ENCODE measurements around the gene ENTPD6.

ENTPD6 gene

GRCh38 chr20:25191051-25191450 is 4.5 kb upstream of the ENTPD6 start:
- no peaks in the 10 kb centered on the region for H3K4me1 ChIP-seq (ENCODE audit: control insufficient read depth, insufficient read depth, low read length)
- TF ChIP-seq ZIC2 (tag by site-specific recombination; IDR thresholded peaks at IDR 0.05) (no peak), GFI1B (tag by site-specific recombination; IDR thresholded peaks at IDR 0.05) (no peak), ZFP37 (tag by site-specific recombination; IDR thresholded peaks at IDR 0.05) (no peak), EGR2 (tag by site-specific recombination; IDR thresholded peaks at IDR 0.05; ENCODE audit: low read depth) (no peak), HOXC10 (CRISPR knock-in tag; IDR thresholded peaks at IDR 0.05) (no peak), ZNF677 (tag by site-specific recombination; IDR thresholded peaks at IDR 0.05) (no peak), ZNF843 (tag by site-specific recombination; IDR thresholded peaks at IDR 0.05) (no peak), ZNF366 (tag by site-specific recombination; conservative IDR thresholded peaks at IDR 0.05) (no peak), ZNF501 (tag by site-specific recombination; IDR thresholded peaks at IDR 0.05) (no peak), YY1 (tag by site-specific recombination; IDR thresholded peaks at IDR 0.05) (no peak), ZNF776 (tag by site-specific recombination; IDR thresholded peaks at IDR 0.05; ENCODE audit: borderline replicate concordance) (no peak), ZNF510 (tag by site-specific recombination; IDR thresholded peaks at IDR 0.05; ENCODE audit: insufficient replicate concordance) (no peak), ZNF792 (tag by site-specific recombination; IDR thresholded peaks at IDR 0.05) (no peak), ZNF169 (tag by site-specific recombination; IDR thresholded peaks at IDR 0.05) (no peak), REST (tag by site-specific recombination; IDR thresholded peaks at IDR 0.05) (no peak), KLF9 (tag by site-specific recombination; IDR thresholded peaks at IDR 0.05; ENCODE audit: low read depth) (no peak), ZNF121 (tag by site-specific recombination; IDR thresholded peaks at IDR 0.05) (no peak), CTCF (tag by site-specific recombination; IDR thresholded peaks at IDR 0.05) (no peak), SETDB1 (IDR thresholded peaks at IDR 0.05; ENCODE audit: insufficient read length, low read length) (no peak)
- TF ChIP-seq, protein P1, sequence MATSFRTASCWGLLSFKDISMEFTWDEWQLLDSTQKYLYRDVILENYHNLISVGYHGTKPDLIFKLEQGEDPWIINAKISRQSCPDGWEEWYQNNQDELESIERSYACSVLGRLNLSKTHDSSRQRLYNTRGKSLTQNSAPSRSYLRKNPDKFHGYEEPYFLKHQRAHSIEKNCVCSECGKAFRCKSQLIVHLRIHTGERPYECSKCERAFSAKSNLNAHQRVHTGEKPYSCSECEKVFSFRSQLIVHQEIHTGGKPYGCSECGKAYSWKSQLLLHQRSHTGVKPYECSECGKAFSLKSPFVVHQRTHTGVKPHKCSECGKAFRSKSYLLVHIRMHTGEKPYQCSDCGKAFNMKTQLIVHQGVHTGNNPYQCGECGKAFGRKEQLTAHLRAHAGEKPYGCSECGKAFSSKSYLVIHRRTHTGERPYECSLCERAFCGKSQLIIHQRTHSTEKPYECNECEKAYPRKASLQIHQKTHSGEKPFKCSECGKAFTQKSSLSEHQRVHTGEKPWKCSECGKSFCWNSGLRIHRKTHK (tag by site-specific recombination; IDR thresholded peaks at IDR 0.05): no peak
- ChIA-PET CTCF (interaction anchor here (0.6 to 2.2 kb wide), 4 partner anchors 9 to 1391 kb away, joined by 3 to 8 read pairs (median 4); no protein-coding TSS in a partner anchor), POLR2A (no interaction called here)
- H3K9me3 ChIP-seq (ENCODE audit: control insufficient read depth, insufficient read depth, low read depth, low read length): no peaks in the 10 kb centered on the region
- H3K27ac ChIP-seq (ENCODE audit: extremely low read depth, low read depth, low read length): no peak overlapping the region
- H3K4me3 ChIP-seq (ENCODE audit: low read depth, low read length): no peak overlapping the region
- no peaks in the 10 kb centered on the region for H3K36me3 ChIP-seq (ENCODE audit: control insufficient read depth in 2 of 2, insufficient read depth in 1 of 2, low read length in 2 of 2)

DNA sequence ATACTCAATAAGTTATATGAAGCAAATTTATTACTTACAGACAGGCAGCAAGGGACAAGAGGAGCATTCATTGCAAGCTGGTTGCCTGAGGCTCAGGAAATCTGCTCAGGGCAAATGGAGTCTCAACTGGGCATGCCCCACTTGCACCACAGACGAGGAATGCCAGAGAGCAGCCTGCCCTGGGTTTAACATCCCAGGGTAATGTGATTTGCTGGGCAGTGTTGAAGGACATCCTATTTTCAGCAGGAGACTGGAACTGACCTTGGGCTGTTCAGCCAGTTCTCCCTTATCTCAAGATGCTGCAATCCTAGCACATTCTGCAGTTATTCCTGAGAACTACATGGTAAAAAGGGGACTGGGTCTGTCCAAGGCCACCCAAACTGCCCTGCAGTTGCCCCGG is 3.8 kb upstream of the ENTPD6 start:
- Histone ChIP-seq H3K4me3 (ENCODE audit: low read depth, low read length) (no peak overlapping the region), H3K36me3 (ENCODE audit: control insufficient read depth in 2 of 2, insufficient read depth in 1 of 2, low read length in 2 of 2) (no peaks in the 10 kb centered on the region), H3K9me3 (ENCODE audit: control insufficient read depth, insufficient read depth, low read depth, low read length) (no peaks in the 10 kb centered on the region), H3K27ac (ENCODE audit: extremely low read depth, low read depth, low read length) (no peak overlapping the region), H3K4me1 (ENCODE audit: control insufficient read depth, insufficient read depth, low read length) (no peaks in the 10 kb centered on the region)
- ChIA-PET CTCF (interaction anchor here (0.6 to 2.2 kb wide), 4 partner anchors 8 to 1392 kb away, joined by 3 to 8 read pairs (median 4); no protein-coding TSS in a partner anchor), POLR2A (no interaction called here)
- TF ChIP-seq ZNF548 (tag by site-specific recombination; IDR thresholded peaks at IDR 0.05): no peak
- TF ChIP-seq OVOL3 (tag by site-specific recombination; IDR thresholded peaks at IDR 0.05): no peak
- no peak for TF ChIP-seq IKZF3 (tag by site-specific recombination; IDR thresholded peaks at IDR 0.05)
- TF ChIP-seq ZNF677 (tag by site-specific recombination; IDR thresholded peaks at IDR 0.05): no peak
- TF ChIP-seq, protein P2, sequence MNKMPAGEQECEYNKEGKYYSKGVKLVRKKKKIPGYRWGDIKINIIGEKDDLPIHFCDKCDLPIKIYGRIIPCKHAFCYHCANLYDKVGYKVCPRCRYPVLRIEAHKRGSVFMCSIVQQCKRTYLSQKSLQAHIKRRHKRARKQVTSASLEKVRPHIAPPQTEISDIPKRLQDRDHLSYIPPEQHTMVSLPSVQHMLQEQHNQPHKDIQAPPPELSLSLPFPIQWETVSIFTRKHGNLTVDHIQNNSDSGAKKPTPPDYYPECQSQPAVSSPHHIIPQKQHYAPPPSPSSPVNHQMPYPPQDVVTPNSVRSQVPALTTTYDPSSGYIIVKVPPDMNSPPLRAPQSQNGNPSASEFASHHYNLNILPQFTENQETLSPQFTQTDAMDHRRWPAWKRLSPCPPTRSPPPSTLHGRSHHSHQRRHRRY (tag by site-specific recombination; IDR thresholded peaks at IDR 0.05): no peak
- TF ChIP-seq PRDM1 (tag by site-specific recombination; IDR thresholded peaks at IDR 0.05): no peak
- TF ChIP-seq ZNF426 (tag by site-specific recombination; IDR thresholded peaks at IDR 0.05): no peak
- no peak for TF ChIP-seq KLF7 (tag by site-specific recombination; IDR thresholded peaks at IDR 0.05; ENCODE audit: borderline replicate concordance)
- TF ChIP-seq ZNF785 (tag by site-specific recombination; IDR thresholded peaks at IDR 0.05): no peak
- no peak for TF ChIP-seq MEIS1 (CRISPR knock-in tag; IDR thresholded peaks at IDR 0.05; ENCODE audit: borderline replicate concordance)
- no peak for TF ChIP-seq ZNF660 (tag by site-specific recombination; IDR thresholded peaks at IDR 0.05)
- TF ChIP-seq ZNF394 (tag by site-specific recombination; IDR thresholded peaks at IDR 0.05; ENCODE audit: borderline replicate concordance): no peak

Data from HEK293 (cell line).